A549 (cell line): ENCODE measurements around the gene CCR9. TPM values are rescaled to one million over a fixed set of nuclear protein-coding genes. Genes with fewer than 3 reads are reported as not detected.

Experiments used
- ATAC-seq, 2 experiments: fragments of 200-7000 bp in 1 of 2; fragments of >200 bp in 1 of 2; cut with Nextera tagmentation in 1 of 2; cut with Tn5 transposase in 1 of 2; 3 replicates each; pipeline versions ENCODE4 v1.8.0 to v1.9.1; 2018 to 2020; ENCODE audit warnings: mild to moderate bottlenecking in 1 of 2, moderate library complexity in 1 of 2
- CTCF ChIA-PET: fragments of 300-600 bp; sonication (Branson Sonifier 250); formaldehyde crosslinking; extraction: SDS; loops from one replicate; lab custom pipeline; 2021; ENCODE audit warnings: antibody characterized with exemption, inconsistent platforms; lab: Yijun Ruan, JAX
- POLR2A ChIA-PET: fragments of 350-600 bp; formaldehyde crosslinking; extraction: SDS; loops from one replicate; lab custom pipeline; 2021; ENCODE audit warnings: antibody characterized with exemption, inconsistent platforms; lab: Yijun Ruan, JAX
- DNase-seq, 2 experiments: peaks; one replicate each; pipeline versions ENCODE4 v3.0.0 to v3.0.0-alpha.2; 2011 to 2016; ENCODE audit warnings: low read depth in 1 of 2, low spot score in 1 of 2
- FAIRE-seq: peaks from 2 replicates; lab custom pipeline; 2011; peaks lifted over from hg19 to GRCh38; lab: Jason Lieb, UNC
- H3K27ac ChIP-seq, 2 experiments: fragments of >200 bp; sonication (Bioruptor Twin); formaldehyde crosslinking; 3 replicates each; pipeline ENCODE4 v1.5.1; 2016 to 2017
- H3K4me1 ChIP-seq: fragments of >200 bp; sonication (Bioruptor Twin); formaldehyde crosslinking; 3 replicates; pipeline ENCODE4 v1.6.1; 2016
- H3K4me2 ChIP-seq: fragments of >200 bp; sonication (Bioruptor Twin); formaldehyde crosslinking; 3 replicates; pipeline ENCODE4 v1.6.1; 2016
- H3K4me3 ChIP-seq: fragments of >200 bp; sonication (Bioruptor Twin); formaldehyde crosslinking; 3 replicates; pipeline ENCODE4 v1.5.1; 2016
- H3K9me3 ChIP-seq: fragments of >200 bp; sonication (Bioruptor Twin); formaldehyde crosslinking; 3 replicates; pipeline ENCODE4 v1.6.1; 2016
- ATOH8 ChIP-seq: fragments of 250-450 bp; sonication (Bioruptor Pico); IDR thresholded peaks from 2 replicates; pipeline ENCODE4 v1.5.0; 2020; ENCODE audit warnings: low read depth, mild to moderate bottlenecking, moderate library complexity
- BHLHE40 ChIP-seq: IDR thresholded peaks from 2 replicates; pipeline ENCODE4 v1.6.1; 2012; ENCODE audit warnings: low read depth, low read length, inconsistent platforms
- CBX2 ChIP-seq: fragments of 200-600 bp; sonication (generic); IDR thresholded peaks from 2 replicates; pipeline ENCODE4 v1.6.1; 2016; ENCODE audit warnings: low read depth, mild to moderate bottlenecking, borderline replicate concordance
- CHD2 ChIP-seq: fragments of 150-350 bp; IDR thresholded peaks from 2 replicates; pipeline ENCODE4 v1.6.1; 2014; ENCODE audit warnings: low read length; ENCODE audit not compliant: partially characterized antibody
- CTCF ChIP-seq: fragments of >200 bp; sonication (Bioruptor Twin); formaldehyde crosslinking; IDR thresholded peaks from 3 replicates; pipeline ENCODE4 v1.5.1; 2016
- E2F6 ChIP-seq: IDR thresholded peaks from 2 replicates; pipeline ENCODE4 v1.6.1; 2012; ENCODE audit warnings: low read depth, borderline replicate concordance
- EHF ChIP-seq: fragments of 250-450 bp; sonication (Bioruptor Pico); IDR thresholded peaks from 2 replicates; pipeline ENCODE4 v1.5.0; 2020; ENCODE audit warnings: mild to moderate bottlenecking
- EHMT2 ChIP-seq: fragments of 200-600 bp; sonication (generic); IDR thresholded peaks from 2 replicates; pipeline ENCODE4 v1.6.1; 2016; ENCODE audit warnings: antibody characterized with exemption, low read depth, mild to moderate bottlenecking, moderate library complexity
- ESRRA ChIP-seq: fragments of 150-350 bp; IDR thresholded peaks from 2 replicates; pipeline ENCODE4 v1.6.1; 2014; ENCODE audit warnings: mild to moderate bottlenecking, low read length, borderline replicate concordance
- FOSB ChIP-seq: fragments of 250-450 bp; sonication (Bioruptor Pico); IDR thresholded peaks from 2 replicates; pipeline ENCODE4 v1.5.0; 2020; ENCODE audit warnings: mild to moderate bottlenecking, moderate library complexity
- GATA3 ChIP-seq: IDR thresholded peaks from 2 replicates; pipeline ENCODE4 v1.6.1; 2012; ENCODE audit warnings: borderline replicate concordance
- HDAC2 ChIP-seq: fragments of 200-600 bp; sonication (generic); IDR thresholded peaks from 2 replicates; pipeline ENCODE4 v1.6.1; 2016
- HES2 ChIP-seq: fragments of >200 bp; sonication (Bioruptor Twin); formaldehyde crosslinking; IDR thresholded peaks from 2 replicates; pipeline ENCODE4 v1.6.1; 2016
- JUNB ChIP-seq: fragments of >200 bp; sonication (Bioruptor Twin); formaldehyde crosslinking; IDR thresholded peaks from 2 replicates; pipeline ENCODE4 v1.6.1; 2016
- KDM1A ChIP-seq: fragments of 200-600 bp; sonication (generic); IDR thresholded peaks from 2 replicates; pipeline ENCODE4 v1.6.1; 2016; ENCODE audit warnings: low read depth, mild to moderate bottlenecking
- POLR2AphosphoS2 ChIP-seq: conservative IDR thresholded peaks from 2 replicates; pipeline ENCODE4 v1.6.1; 2012; ENCODE audit warnings: low read length, improper control_type of control experiment, inconsistent platforms
- RAD21 ChIP-seq, 2 experiments: fragments of >200 bp in 1 of 2; sonication (Bioruptor Twin) in 1 of 2; formaldehyde crosslinking in 1 of 2; IDR thresholded peaks in 1 of 2; conservative IDR thresholded peaks in 1 of 2; 2 replicates in 1 of 2; 3 replicates in 1 of 2; pipeline ENCODE4 v1.6.1; 2012 to 2018; ENCODE audit warnings: inconsistent platforms in 1 of 2
- REST ChIP-seq: fragments of 200-600 bp; sonication (generic); IDR thresholded peaks from 2 replicates; pipeline ENCODE4 v1.6.1; 2016; ENCODE audit warnings: antibody characterized with exemption, mild to moderate bottlenecking, moderate library complexity
- RNF2 ChIP-seq: fragments of 200-600 bp; sonication (generic); IDR thresholded peaks from 2 replicates; pipeline ENCODE4 v1.6.1; 2016; ENCODE audit warnings: low read depth, mild to moderate bottlenecking, antibody characterized with exemption, moderate library complexity, borderline replicate concordance
- TP53 ChIP-seq: fragments of 250-450 bp; sonication (Bioruptor Pico); IDR thresholded peaks from 2 replicates; pipeline ENCODE4 v1.5.0; 2021; ENCODE audit warnings: mild to moderate bottlenecking, moderate library complexity
- USF2 ChIP-seq: fragments of 450-650 bp; IDR thresholded peaks from 2 replicates; pipeline ENCODE4 v1.6.1; 2014; ENCODE audit warnings: antibody characterized with exemption
- ZSCAN20 ChIP-seq: fragments of 250-450 bp; sonication (Bioruptor Pico); IDR thresholded peaks from 2 replicates; pipeline ENCODE4 v1.8.0; 2022; ENCODE audit warnings: mild to moderate bottlenecking, moderate library complexity
- WGBS: methylation state at CpG from one replicate; pipeline ENCODE4 v1.1.6; 2017; ENCODE audit errors: missing lambda C conversion rate; 5-methylcytosine and 5-hydroxymethylcytosine counted together
- polyA plus RNA-seq, 4 experiments: library from polyadenylated mRNA; depleted of rRNA in 3 of 4; stranded (reverse); fragments of >200 nt; fragmentation: RNase III in 1 of 4; extraction: RNeasy Plus Mini Kit Qiagen cat#74134 plus additional on column Dnase treatment in 1 of 4; gene quantifications; 2 replicates in 3 of 4; 3 replicates in 1 of 4; pipeline ENCODE4 v1.2.3, GENCODE V29; 2011 to 2017

CCR9 gene
- polyA plus RNA-seq, 2 of the 4 experiments (the other 2 are of a cell fraction), result not detected

- no peak overlapping the region for H3K4me2 ChIP-seq
These were observed 10.6 kb downstream of the CCR9 start for GRCh38 chr3:45896956-45897355.

GRCh38 chr3:45904931-45905330 is 18.6 kb downstream of the CCR9 start:
- ChIA-PET CTCF (interaction anchor here (1.0 to 1.2 kb wide), 2 partner anchors 33 to 144 kb away, joined by 3 read pairs; no protein-coding TSS in a partner anchor), POLR2A (no interaction called here)
- DNase-seq (no peak), ATAC-seq (no peak), FAIRE-seq (no peak)
- 55% methylated on average over 3 of the region's 3 CpGs for WGBS
- Histone ChIP-seq H3K27ac (no peak overlapping the region), H3K4me3 (no peak overlapping the region), H3K4me2 (no peak overlapping the region), H3K9me3 (no peaks in the 10 kb centered on the region), H3K4me1 (no peaks in the 10 kb centered on the region)
- TF ChIP-seq HES2 (no peak), CTCF (no peak), ZSCAN20 (CRISPR knock-in tag) (no peak), USF2 (no peak), RNF2 (no peak), JUNB (no peak), KDM1A (no peak)

More at GRCh38 chr3:45896956-45897355, 10.6 kb downstream of the CCR9 start:
- H3K9me3 ChIP-seq, result no peaks in the 10 kb centered on the region
- 28% methylated on average over 2 of the region's 3 CpGs for WGBS
- peak overlapping the region; percentile 40 to 54; a peak in 2 of 6 replicates for H3K27ac ChIP-seq
- CTCF ChIA-PET, result no interaction called here
- no peak for TF ChIP-seq CHD2
- no peak for TF ChIP-seq POLR2AphosphoS2
- TF ChIP-seq HDAC2, result no peak
- TF ChIP-seq RAD21 (conservative IDR thresholded peaks at IDR 0.05 in 1 of 2, IDR thresholded peaks at IDR 0.05 in 1 of 2), result no peak
- no peak for TF ChIP-seq EHF
- TF ChIP-seq BHLHE40, result no peak
- TF ChIP-seq FOSB (CRISPR knock-in tag), result no peak
- no peak for TF ChIP-seq E2F6
- no peak for TF ChIP-seq ESRRA
- TF ChIP-seq CBX2, result no peak
- no peak for TF ChIP-seq KDM1A
- no peak for TF ChIP-seq TP53 (CRISPR knock-in tag)
- TF ChIP-seq GATA3, result no peak
- TF ChIP-seq REST, result no peak
- TF ChIP-seq EHMT2, result no peak
- TF ChIP-seq ATOH8 (CRISPR knock-in tag), result no peak
- no peak for TF ChIP-seq ZSCAN20 (CRISPR knock-in tag)
- TF ChIP-seq, all 56 proteins: peak for 0
- FAIRE-seq (no peak), DNase-seq (no peak), ATAC-seq (peak in 1 of 2 experiments; percentile 30; a peak in 2 of 6 replicates)
- Histone ChIP-seq H3K4me1 (peaks cover 5% of the 10 kb centered on the region), H3K4me3 (no peak overlapping the region)
- POLR2A ChIA-PET, result no interaction called here
